Measurements from ENCODE around the gene ATG14. TPM values are rescaled to one million over a fixed set of nuclear protein-coding genes. Genes with fewer than 3 reads are reported as not detected.

ATG14 gene
- total RNA-seq, 2 experiments from 2014 or later: 5.0 to 5.1 TPM

DNA sequence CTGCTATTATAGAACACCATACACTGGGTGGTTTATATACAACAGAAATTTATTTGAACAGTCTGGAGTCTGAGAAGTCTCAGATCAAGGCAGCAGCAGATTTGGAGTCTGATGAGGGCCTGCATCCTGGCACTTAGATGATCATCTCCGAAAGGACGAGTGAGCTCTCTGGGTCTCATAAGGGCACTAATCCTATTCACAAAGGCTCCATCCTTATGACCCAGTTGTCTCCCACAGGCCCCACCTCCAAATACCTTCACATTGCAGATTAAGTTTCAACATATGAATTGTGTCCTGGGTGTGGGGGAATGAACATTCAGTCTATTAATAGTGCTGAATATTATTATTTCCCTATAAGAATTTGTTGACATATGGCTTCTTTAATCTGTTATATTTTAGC lies 86.8 kb downstream of the ATG14 start:
- Mint-ChIP-seq H3K27ac (no peak overlapping the region), H3K4me3 (no peak overlapping the region), H3K9me3 (ENCODE audit: low read depth) (no peaks in the 10 kb centered on the region), H3K36me3 (ENCODE audit: low read depth) (peaks cover 12% of the 10 kb centered on the region), H3K27me3 (no peaks in the 10 kb centered on the region), H3K4me1 (peaks cover 37% of the 10 kb centered on the region)
- ATAC-seq (no peak), DNase-seq (no peak)
- intact Hi-C loops (cut with DNase I, micrococcal nuclease): no loop called here
- ChIA-PET POLR2A (no interaction called here), CTCF (no interaction called here)

DNA sequence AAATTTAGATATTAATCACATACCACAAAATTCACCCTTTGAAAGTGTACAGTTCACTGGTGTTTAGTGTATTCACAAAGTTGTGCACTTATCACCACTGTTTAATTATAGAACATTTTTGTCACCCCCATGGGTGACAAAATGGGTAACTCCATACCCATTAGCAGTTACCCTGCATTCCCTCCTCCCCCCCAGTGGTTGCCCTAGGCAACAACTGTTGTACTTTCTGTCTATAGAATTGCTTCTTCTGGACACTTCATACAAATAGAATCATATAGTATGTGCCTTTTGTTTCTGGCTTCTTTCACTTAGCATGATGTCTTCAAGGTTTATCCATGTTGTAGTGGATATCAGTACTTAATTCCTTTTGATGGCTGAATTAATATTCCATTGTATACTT lies 87.7 kb downstream of the ATG14 start:
- DNase-seq (no peak), ATAC-seq (no peak)
- intact Hi-C loops (cut with DNase I, micrococcal nuclease): no loop called here
- POLR2A ChIA-PET: no interaction called here
- peaks cover 14% of the 10 kb centered on the region for H3K36me3 Mint-ChIP-seq (ENCODE audit: low read depth)
- CTCF ChIA-PET: no interaction called here
- H3K27ac Mint-ChIP-seq: no peak overlapping the region
- peaks cover 28% of the 10 kb centered on the region for H3K4me1 Mint-ChIP-seq
- no peak overlapping the region for H3K4me3 Mint-ChIP-seq
- H3K9me3 Mint-ChIP-seq (ENCODE audit: low read depth): no peaks in the 10 kb centered on the region
- H3K27me3 Mint-ChIP-seq: no peaks in the 10 kb centered on the region

DNA sequence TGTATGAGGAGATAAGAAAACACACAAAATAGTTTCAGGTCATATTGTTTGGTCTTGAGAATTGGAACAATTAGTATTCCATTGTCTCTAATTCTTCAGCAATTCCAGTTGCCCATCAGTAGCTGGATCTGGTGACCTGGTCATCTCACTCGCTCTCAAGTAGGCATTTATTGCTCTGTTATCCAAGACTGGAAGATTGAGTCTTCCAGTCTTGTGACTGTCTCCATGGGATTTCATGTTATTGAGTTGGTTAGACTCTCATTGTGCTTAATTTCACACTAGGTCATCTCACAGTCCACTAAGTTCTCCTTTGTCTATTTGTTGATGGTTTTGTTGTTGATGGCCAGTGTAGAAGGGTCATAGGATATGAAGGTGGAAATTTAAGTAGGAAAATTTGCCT lies 92.9 kb downstream of the ATG14 start:
- Mint-ChIP-seq H3K36me3 (ENCODE audit: low read depth) (peaks cover 25% of the 10 kb centered on the region), H3K27ac (no peak overlapping the region)
- CTCF ChIA-PET: interaction anchor here (1.1 kb wide), 1 partner anchor 46 kb away, joined by 3 read pairs; no protein-coding TSS in a partner anchor

DNA sequence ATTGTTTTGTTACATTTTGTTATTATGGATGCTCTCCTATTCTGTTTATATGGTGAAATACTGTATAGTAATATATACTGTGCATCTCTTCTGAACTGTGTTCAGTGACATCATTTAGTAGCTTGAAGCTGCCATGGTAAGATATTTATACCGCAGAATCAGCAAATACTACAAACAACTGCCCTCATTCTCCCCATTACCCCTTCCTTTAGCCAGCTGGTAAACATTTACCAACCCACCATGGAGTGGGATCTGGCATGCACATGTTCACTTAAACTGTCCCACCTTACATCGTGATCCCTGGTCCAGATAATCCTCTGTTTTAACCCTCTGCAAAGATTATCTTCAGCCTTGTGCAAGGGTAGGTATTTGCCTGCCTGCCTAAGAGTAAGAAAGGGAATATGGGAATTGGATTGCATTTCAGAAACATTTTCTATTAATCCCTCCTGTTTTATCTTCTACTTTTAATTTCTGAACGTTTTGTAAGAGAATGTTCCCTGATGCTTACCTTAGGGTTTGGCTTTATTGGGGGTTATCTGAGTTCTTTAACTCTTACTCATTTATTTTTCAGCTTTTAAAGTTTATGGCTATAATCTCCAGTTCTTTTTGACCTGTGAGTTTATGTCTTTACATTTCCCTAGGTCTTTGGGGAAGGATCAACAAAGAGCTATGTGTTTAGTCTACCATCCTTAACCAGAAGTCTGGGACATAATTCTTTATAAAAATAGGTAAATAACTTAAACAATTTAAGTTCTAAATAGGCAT lies 93.9 kb downstream of the ATG14 start:
- ChIA-PET CTCF (interaction anchor here (1.1 kb wide), 1 partner anchor 45 kb away, joined by 3 read pairs; no protein-coding TSS in a partner anchor), POLR2A (no interaction called here)
- H3K4me3 Mint-ChIP-seq: no peak overlapping the region
- peaks cover 34% of the 10 kb centered on the region for H3K36me3 Mint-ChIP-seq (ENCODE audit: low read depth)
- intact Hi-C loops (cut with DNase I, micrococcal nuclease): no loop called here
- H3K27ac Mint-ChIP-seq: no peak overlapping the region
- ATAC-seq (no peak), DNase-seq (no peak)
- H3K9me3 Mint-ChIP-seq (ENCODE audit: low read depth): peaks cover 22% of the 10 kb centered on the region
- H3K4me1 Mint-ChIP-seq: peaks cover 19% of the 10 kb centered on the region
- no peaks in the 10 kb centered on the region for H3K27me3 Mint-ChIP-seq

More for the DNA sequence above, 92.9 kb downstream of the ATG14 start:
- Mint-ChIP-seq H3K4me3 (no peak overlapping the region), H3K27me3 (no peaks in the 10 kb centered on the region), H3K9me3 (ENCODE audit: low read depth) (peaks cover 13% of the 10 kb centered on the region), H3K4me1 (peaks cover 10% of the 10 kb centered on the region)
- no peak for ATAC-seq
- DNase-seq: no peak
- POLR2A ChIA-PET: no interaction called here
- intact Hi-C loops (cut with DNase I, micrococcal nuclease): no loop called here

DNA sequence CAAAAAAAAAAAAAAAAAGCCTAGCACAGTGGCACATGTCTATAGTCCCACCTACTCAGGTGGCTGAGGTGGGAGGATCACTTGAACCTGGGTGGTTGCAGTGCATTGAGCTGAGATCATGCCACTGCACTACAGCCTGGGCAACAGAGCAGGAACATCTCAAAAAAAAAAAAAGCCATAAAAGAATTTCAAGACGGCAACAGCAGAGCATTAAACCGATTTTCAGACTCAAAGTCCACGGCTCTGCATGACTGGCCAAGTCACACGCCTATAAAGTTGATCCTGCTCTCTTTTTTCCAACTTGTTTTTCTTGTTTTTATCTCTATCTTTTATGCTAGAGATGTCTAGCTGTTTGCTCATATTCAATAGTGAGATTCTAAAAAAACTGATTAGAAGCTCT lies 95.1 kb downstream of the ATG14 start:
- peaks cover 26% of the 10 kb centered on the region for H3K9me3 Mint-ChIP-seq (ENCODE audit: low read depth)
- no peak for DNase-seq

More for the DNA sequence above, 95.1 kb downstream of the ATG14 start:
- H3K27me3 Mint-ChIP-seq: no peaks in the 10 kb centered on the region
- intact Hi-C loops (cut with DNase I, micrococcal nuclease): no loop called here
- H3K36me3 Mint-ChIP-seq (ENCODE audit: low read depth): peaks cover 41% of the 10 kb centered on the region
- CTCF ChIA-PET: interaction anchor here (0.9 to 1.5 kb wide), 2 partner anchors 16 to 37 kb away, joined by 3 to 6 read pairs; no protein-coding TSS in a partner anchor
- no peak overlapping the region for H3K27ac Mint-ChIP-seq
- no peak overlapping the region for H3K4me3 Mint-ChIP-seq
- POLR2A ChIA-PET: interaction anchor here (1.5 kb wide), 1 partner anchor 9 kb away, joined by 3 read pairs; no protein-coding TSS in a partner anchor
- peaks cover 19% of the 10 kb centered on the region for H3K4me1 Mint-ChIP-seq
- no peak for ATAC-seq

Other genes starting within 250 kb of the ATG14 start
- gene DLGAP5, start 220.2 kb downstream of the ATG14 start, total RNA-seq: 100 to 1,000 TPM in 1 of 2 experiments, 10 to 100 TPM in 1; 97.4 to 100 TPM
- 10 to 100 TPM; 18.5 to 18.9 TPM for gene FBXO34, start 140.4 kb downstream of the ATG14 start, total RNA-seq
- gene TBPL2, start 28.8 kb upstream of the ATG14 start, total RNA-seq: not detected
- gene KTN1, start 168.4 kb upstream of the ATG14 start, total RNA-seq: 100 to 1,000 TPM; 117 to 138 TPM